PFSK-1 (cell line): ENCODE results near the gene KIAA1755.

Source experiments
- FOXP2 ChIP-seq: optimal IDR thresholded peaks from 2 replicates; pipeline ENCODE3; 2011; ENCODE audit warnings: borderline replicate concordance, control low read depth, inconsistent platforms; ENCODE audit not compliant: insufficient read depth; ENCODE audit errors: extremely low read length, extremely low read depth
- POLR2AphosphoS5 ChIP-seq: IDR thresholded peaks from 2 replicates; pipeline ENCODE4 v1.6.1; 2012; ENCODE audit warnings: low read depth, mild to moderate bottlenecking, control low read depth, low read length, moderate library complexity
- REST ChIP-seq, 2 experiments: IDR thresholded peaks; 2 replicates each; pipeline versions ENCODE4 v1.6.1 to v1.8.0; 2011 to 2012; ENCODE audit warnings: low read depth in 2 of 2, low read length in 2 of 2, control low read depth in 1 of 2, inconsistent platforms in 1 of 2, mild to moderate bottlenecking in 1 of 2, moderate library complexity in 1 of 2; ENCODE audit not compliant: insufficient read depth in 1 of 2
- SIN3A ChIP-seq: IDR thresholded peaks from 2 replicates; pipeline ENCODE4 v1.6.1; 2012; ENCODE audit warnings: mild to moderate bottlenecking, low read length, moderate library complexity, borderline replicate concordance; ENCODE audit not compliant: insufficient read depth
- TAF1 ChIP-seq: IDR thresholded peaks from 2 replicates; pipeline ENCODE4 v1.6.1; 2012; ENCODE audit warnings: low read length, control low read depth, borderline replicate concordance; ENCODE audit not compliant: insufficient read depth

DNA sequence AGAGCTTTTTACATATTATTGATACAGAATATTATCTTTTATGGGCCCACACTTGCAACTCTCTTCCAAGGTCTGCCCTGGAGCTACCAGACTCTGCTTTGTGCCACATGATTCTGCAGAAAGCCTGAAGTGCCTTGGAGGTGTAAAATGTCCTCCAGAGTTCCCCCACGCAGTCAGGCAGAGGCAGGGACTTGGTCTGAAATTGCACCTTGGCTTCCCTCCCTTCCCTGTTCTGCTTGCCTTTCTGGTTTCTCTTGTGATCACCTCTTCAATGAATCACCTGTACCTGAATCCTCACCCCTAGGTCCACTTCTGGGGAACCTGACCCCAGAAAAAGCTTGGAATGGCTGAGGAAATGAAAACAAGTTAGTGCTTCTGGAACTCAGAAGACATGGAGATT is 52.4 kb downstream of the KIAA1755 start:
- TF ChIP-seq TAF1 (no peak), POLR2AphosphoS5 (no peak), REST (IDR thresholded peaks at IDR 0.05; ENCODE audit: insufficient read depth in 1 of 2, low read depth in 2 of 2, low read length in 2 of 2) (no peak), SIN3A (no peak), FOXP2 (no peak)
